ENCODE results near the gene CFAP61.
A peak's percentile ranks its signal among the peaks of the same experiment; 100 is the strongest.

Gene CFAP61

GRCh38 chr20:20367575-20368417 is 315.5 kb downstream of the CFAP61 start, which contains the start of gene INSM1:
Gene INSM1, plus strand, starts transcription at chr20:20368104. Its CDS starts 164 bp downstream, at chr20:20368268.
- no peak for DNase-seq

GRCh38 chr20:20368418-20369249 is 316.3 kb downstream of the CFAP61 start:
- peak; percentile 23 for DNase-seq

GRCh38 chr20:20369250-20370093 is 317.1 kb downstream of the CFAP61 start:
- DNase-seq: no peak

GRCh38 chr20:20370094-20370575 is 317.8 kb downstream of the CFAP61 start:
- no peak for DNase-seq

GRCh38 chr20:20371083-20371482 is 318.8 kb downstream of the CFAP61 start:
- DNase-seq: no peak

- DNase-seq: no peak
Observed at GRCh38 chr20:20371681-20372080, 319.3 kb downstream of the CFAP61 start.

GRCh38 chr20:20373091-20373571 is 320.8 kb downstream of the CFAP61 start:
- DNase-seq: no peak

- DNase-seq: no peak
Observed at GRCh38 chr20:20375862-20376261, 323.5 kb downstream of the CFAP61 start.

GRCh38 chr20:20386192-20386591 is 333.9 kb downstream of the CFAP61 start:
- no peak for DNase-seq

GRCh38 chr20:20390393-20390792 is 338.1 kb downstream of the CFAP61 start:
- DNase-seq: no peak

GRCh38 chr20:20391115-20391514 is 338.8 kb downstream of the CFAP61 start:
- DNase-seq: no peak

- DNase-seq: no peak
Observed at GRCh38 chr20:20391766-20392165, 339.4 kb downstream of the CFAP61 start.

- peak; percentile 79 for DNase-seq
Observed at GRCh38 chr20:20393207-20394120, 341.1 kb downstream of the CFAP61 start.

- DNase-seq: no peak
Observed at GRCh38 chr20:20395087-20395486, 342.8 kb downstream of the CFAP61 start.

- no peak for DNase-seq
Observed at GRCh38 chr20:20395903-20396568, 343.7 kb downstream of the CFAP61 start.

GRCh38 chr20:20396794-20397193 is 344.5 kb downstream of the CFAP61 start:
- no peak for DNase-seq

GRCh38 chr20:20398123-20398522 is 345.8 kb downstream of the CFAP61 start:
- DNase-seq: no peak

GRCh38 chr20:20399531-20400500 is 347.5 kb downstream of the CFAP61 start:
- DNase-seq: peak; percentile 51

- no peak for DNase-seq
Observed at GRCh38 chr20:20401991-20402390, 349.7 kb downstream of the CFAP61 start.

GRCh38 chr20:20404633-20405032 is 352.3 kb downstream of the CFAP61 start:
- DNase-seq: peak; percentile 16

All from suppressor macrophage treated with lipopolysaccharide for 4 hours (primary cell).